Omental fat pad (tissue), 4 donors: ENCODE data around the gene GALR3. TPM values are rescaled to one million over a fixed set of nuclear protein-coding genes. Genes with fewer than 3 reads are reported as not detected.

Experiments
- ATAC-seq: fragments of 150-250 bp; one replicate; pipeline ENCODE4 v1.9.1; 2016; ENCODE audit warnings: mild to moderate bottlenecking, moderate library complexity; ENCODE audit not compliant: low FRiP score
- DNase-seq: peaks from one replicate; pipeline ENCODE4 v3.0.0-alpha.2; 2019; ENCODE audit warnings: low spot score
- CTCF ChIP-seq, 3 donors: fragments of 450-650 bp; IDR thresholded peaks; one replicate each; pipeline ENCODE4 v1.5.1; 2016 to 2017; ENCODE audit warnings: antibody characterized with exemption in 3 of 3, mild to moderate bottlenecking in 3 of 3, moderate library complexity in 2 of 3
- total RNA-seq, 4 donors: library from RNA; depleted of rRNA; stranded (reverse); fragments of >200 nt; gene quantifications; one replicate each; pipeline ENCODE4 v1.1.0, GENCODE V29; 2016

The GALR3 gene
- total RNA-seq, 4 donors from 2014 or later = not detected

GRCh38 chr22:37824674-37825641, 1.8 kb downstream of the GALR3 start:
- ATAC-seq (no peak), DNase-seq (no peak)
- no peak for TF ChIP-seq CTCF (IDR thresholded peaks at IDR 0.05)

- no peak for ATAC-seq
- no peak for TF ChIP-seq CTCF (IDR thresholded peaks at IDR 0.05)
- no peak for DNase-seq
Measured at GRCh38 chr22:37827056-37827455, 3.9 kb downstream of the GALR3 start.

- TF ChIP-seq CTCF (IDR thresholded peaks at IDR 0.05) = no peak
- no peak for ATAC-seq
- DNase-seq = no peak
Measured at GRCh38 chr22:37830093-37830842, 7.1 kb downstream of the GALR3 start.

GRCh38 chr22:37831472-37831871, 8.3 kb downstream of the GALR3 start:
- no peak for DNase-seq
- no peak for ATAC-seq
- TF ChIP-seq CTCF (IDR thresholded peaks at IDR 0.05) = no peak

- DNase-seq (no peak), ATAC-seq (no peak)
- no peak for TF ChIP-seq CTCF (IDR thresholded peaks at IDR 0.05)
Measured at GRCh38 chr22:37832022-37832857, 9.1 kb downstream of the GALR3 start.

GRCh38 chr22:37842015-37842793, 19.0 kb downstream of the GALR3 start:
- ATAC-seq (no peak), DNase-seq (no peak)
- TF ChIP-seq CTCF (IDR thresholded peaks at IDR 0.05) = no peak
